Panc1 (cell line): Measurements from ENCODE around the gene PLAAT4.

ENCODE experiments used
- CTCF ChIP-seq: fragments of 450-650 bp; IDR thresholded peaks from 2 replicates; pipeline ENCODE4 v1.5.1; 2017; ENCODE audit warnings: mild to moderate bottlenecking
- POLR2AphosphoS5 ChIP-seq: IDR thresholded peaks from 2 replicates; pipeline ENCODE4 v1.6.1; 2012; ENCODE audit warnings: mild to moderate bottlenecking, low read depth, low read length, moderate library complexity
- TF ChIP-seq, protein P1 (sequence below), 2 experiments: IDR thresholded peaks; 2 replicates each; pipeline ENCODE4 v1.6.1; 2011 to 2012; ENCODE audit warnings: low read depth in 2 of 2, control low read depth in 1 of 2, low read length in 1 of 2, mild to moderate bottlenecking in 1 of 2, moderate library complexity in 1 of 2; ENCODE audit not compliant: insufficient read depth in 1 of 2

GRCh38 chr11:63530021-63530420 lies 6.6 kb upstream of the PLAAT4 start:
- TF ChIP-seq, protein P1, sequence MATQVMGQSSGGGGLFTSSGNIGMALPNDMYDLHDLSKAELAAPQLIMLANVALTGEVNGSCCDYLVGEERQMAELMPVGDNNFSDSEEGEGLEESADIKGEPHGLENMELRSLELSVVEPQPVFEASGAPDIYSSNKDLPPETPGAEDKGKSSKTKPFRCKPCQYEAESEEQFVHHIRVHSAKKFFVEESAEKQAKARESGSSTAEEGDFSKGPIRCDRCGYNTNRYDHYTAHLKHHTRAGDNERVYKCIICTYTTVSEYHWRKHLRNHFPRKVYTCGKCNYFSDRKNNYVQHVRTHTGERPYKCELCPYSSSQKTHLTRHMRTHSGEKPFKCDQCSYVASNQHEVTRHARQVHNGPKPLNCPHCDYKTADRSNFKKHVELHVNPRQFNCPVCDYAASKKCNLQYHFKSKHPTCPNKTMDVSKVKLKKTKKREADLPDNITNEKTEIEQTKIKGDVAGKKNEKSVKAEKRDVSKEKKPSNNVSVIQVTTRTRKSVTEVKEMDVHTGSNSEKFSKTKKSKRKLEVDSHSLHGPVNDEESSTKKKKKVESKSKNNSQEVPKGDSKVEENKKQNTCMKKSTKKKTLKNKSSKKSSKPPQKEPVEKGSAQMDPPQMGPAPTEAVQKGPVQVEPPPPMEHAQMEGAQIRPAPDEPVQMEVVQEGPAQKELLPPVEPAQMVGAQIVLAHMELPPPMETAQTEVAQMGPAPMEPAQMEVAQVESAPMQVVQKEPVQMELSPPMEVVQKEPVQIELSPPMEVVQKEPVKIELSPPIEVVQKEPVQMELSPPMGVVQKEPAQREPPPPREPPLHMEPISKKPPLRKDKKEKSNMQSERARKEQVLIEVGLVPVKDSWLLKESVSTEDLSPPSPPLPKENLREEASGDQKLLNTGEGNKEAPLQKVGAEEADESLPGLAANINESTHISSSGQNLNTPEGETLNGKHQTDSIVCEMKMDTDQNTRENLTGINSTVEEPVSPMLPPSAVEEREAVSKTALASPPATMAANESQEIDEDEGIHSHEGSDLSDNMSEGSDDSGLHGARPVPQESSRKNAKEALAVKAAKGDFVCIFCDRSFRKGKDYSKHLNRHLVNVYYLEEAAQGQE (IDR thresholded peaks at IDR 0.05; ENCODE audit: insufficient read depth in 1 of 2, low read depth in 2 of 2, low read length in 1 of 2) = no peak
- TF ChIP-seq CTCF (no peak), POLR2AphosphoS5 (no peak)
